Activated CD4-positive, CD25-positive, alpha-beta regulatory T cell treated with anti-CD3 and anti-CD28 coated beads, Interleukin-2, amount 50 U/mL, for 16 hours (primary cell): ENCODE data around the gene MDM1.

ENCODE experiments used
- DNase-seq: peaks from one replicate; pipeline ENCODE4 v3.0.0-alpha.2; 2020; ENCODE audit warnings: low read depth, low spot score

Gene MDM1

GRCh38 chr12:68279227-68280054, 52.7 kb downstream of the MDM1 start:
- DNase-seq: no peak

- no peak for DNase-seq
Measured at GRCh38 chr12:68276402-68276930, 55.7 kb downstream of the MDM1 start.

- no peak for DNase-seq
Measured at GRCh38 chr12:68272732-68273131, 59.4 kb downstream of the MDM1 start.

- DNase-seq: no peak
Measured at GRCh38 chr12:68271346-68271745, 60.8 kb downstream of the MDM1 start.

- DNase-seq: no peak
Measured at GRCh38 chr12:68270358-68270757, 61.8 kb downstream of the MDM1 start.

GRCh38 chr12:68269779-68270178, 62.4 kb downstream of the MDM1 start:
- no peak for DNase-seq

GRCh38 chr12:68268967-68269366, 63.2 kb downstream of the MDM1 start:
- DNase-seq: no peak

GRCh38 chr12:68267892-68268396, 64.2 kb downstream of the MDM1 start:
- DNase-seq: no peak

GRCh38 chr12:68264857-68265256, 67.3 kb downstream of the MDM1 start:
- no peak for DNase-seq

- no peak for DNase-seq
Measured at GRCh38 chr12:68264158-68264855, 67.9 kb downstream of the MDM1 start.

- DNase-seq: no peak
Measured at GRCh38 chr12:68263366-68263765, 68.8 kb downstream of the MDM1 start.

- DNase-seq: no peak
Measured at GRCh38 chr12:68261896-68262295, 70.3 kb downstream of the MDM1 start.

- no peak for DNase-seq
Measured at GRCh38 chr12:68260153-68260552, 72.0 kb downstream of the MDM1 start.

GRCh38 chr12:68259318-68259940, 72.7 kb downstream of the MDM1 start:
- DNase-seq: no peak

GRCh38 chr12:68253504-68253903, 78.7 kb downstream of the MDM1 start, which contains the start of gene IL22:
TSS of gene IL22 (minus strand) at chr12:68253604. CDS start at chr12:68253448, 156 bp downstream.
- no peak for DNase-seq

- DNase-seq: no peak
Measured at GRCh38 chr12:68252077-68252476, 80.1 kb downstream of the MDM1 start.

GRCh38 chr12:68250454-68250853, 81.7 kb downstream of the MDM1 start:
- DNase-seq: no peak

- DNase-seq: no peak
Measured at GRCh38 chr12:68247785-68248184, 84.4 kb downstream of the MDM1 start.

- DNase-seq: no peak
Measured at GRCh38 chr12:68246350-68246749, 85.8 kb downstream of the MDM1 start.

GRCh38 chr12:68245180-68246021, 86.8 kb downstream of the MDM1 start:
- DNase-seq: no peak
